ENCODE measurements around the gene CCDC152.

CCDC152 gene

GRCh38 chr5:42813533-42813932 lies 56.9 kb downstream of the CCDC152 start:
- TF ChIP-seq TCF12 (IDR thresholded peaks at IDR 0.05; ENCODE audit: low read depth): peak; percentile 45; the same call in 1 of the 2 replicates
- TF ChIP-seq TEAD4 (IDR thresholded peaks at IDR 0.05): peak; percentile 61
- TF ChIP-seq TAF1 (IDR thresholded peaks at IDR 0.05; ENCODE audit: low read depth): no peak
- no peak for TF ChIP-seq RAD21 (IDR thresholded peaks at IDR 0.05; ENCODE audit: low read depth)

GRCh38 chr5:42819745-42820144 lies 63.1 kb downstream of the CCDC152 start:
- TF ChIP-seq EGR1 (IDR thresholded peaks at IDR 0.05): no peak
- TF ChIP-seq TCF12 (IDR thresholded peaks at IDR 0.05; ENCODE audit: low read depth): no peak
- TF ChIP-seq RAD21 (IDR thresholded peaks at IDR 0.05; ENCODE audit: low read depth): no peak
- no peak for TF ChIP-seq USF1 (IDR thresholded peaks at IDR 0.05)
- no peak for TF ChIP-seq FOXM1 (IDR thresholded peaks at IDR 0.05; ENCODE audit: borderline replicate concordance, low read depth)
- TF ChIP-seq TEAD4 (IDR thresholded peaks at IDR 0.05): no peak
- TF ChIP-seq NFIC (IDR thresholded peaks at IDR 0.05): no peak
- no peak for TF ChIP-seq MAX (IDR thresholded peaks at IDR 0.05)

- no peak for TF ChIP-seq EGR1 (IDR thresholded peaks at IDR 0.05)
- no peak for TF ChIP-seq REST (IDR thresholded peaks at IDR 0.05; ENCODE audit: low read depth)
- no peak for TF ChIP-seq TEAD4 (IDR thresholded peaks at IDR 0.05)
- TF ChIP-seq USF1 (IDR thresholded peaks at IDR 0.05): no peak
- TF ChIP-seq TCF12 (IDR thresholded peaks at IDR 0.05; ENCODE audit: low read depth): no peak
- TF ChIP-seq CREB1 (IDR thresholded peaks at IDR 0.05; ENCODE audit: low read depth): no peak
- no peak for TF ChIP-seq NFIC (IDR thresholded peaks at IDR 0.05)
- TF ChIP-seq ZBTB7A (IDR thresholded peaks at IDR 0.05; ENCODE audit: low read depth): no peak
- no peak for TF ChIP-seq MAX (IDR thresholded peaks at IDR 0.05)
- TF ChIP-seq RAD21 (IDR thresholded peaks at IDR 0.05; ENCODE audit: low read depth): no peak
- TF ChIP-seq YY1 (IDR thresholded peaks at IDR 0.05; ENCODE audit: low read depth): no peak
- TF ChIP-seq EP300 (IDR thresholded peaks at IDR 0.05; ENCODE audit: borderline replicate concordance): no peak
- no peak for TF ChIP-seq CEBPB (IDR thresholded peaks at IDR 0.05)
- no peak for TF ChIP-seq TAF1 (IDR thresholded peaks at IDR 0.05; ENCODE audit: low read depth)
- TF ChIP-seq FOXM1 (IDR thresholded peaks at IDR 0.05; ENCODE audit: borderline replicate concordance, low read depth): no peak
Observed at GRCh38 chr5:42822548-42822947, 65.9 kb downstream of the CCDC152 start.

- TF ChIP-seq TCF12 (IDR thresholded peaks at IDR 0.05; ENCODE audit: low read depth): no peak
- no peak for TF ChIP-seq EGR1 (IDR thresholded peaks at IDR 0.05)
- TF ChIP-seq FOXM1 (IDR thresholded peaks at IDR 0.05; ENCODE audit: borderline replicate concordance, low read depth): no peak
- no peak for TF ChIP-seq CEBPB (IDR thresholded peaks at IDR 0.05)
- no peak for TF ChIP-seq EP300 (IDR thresholded peaks at IDR 0.05; ENCODE audit: borderline replicate concordance)
- no peak for TF ChIP-seq USF1 (IDR thresholded peaks at IDR 0.05)
- no peak for TF ChIP-seq NFIC (IDR thresholded peaks at IDR 0.05)
- TF ChIP-seq MAX (IDR thresholded peaks at IDR 0.05): no peak
- no peak for TF ChIP-seq YY1 (IDR thresholded peaks at IDR 0.05; ENCODE audit: low read depth)
- TF ChIP-seq CREB1 (IDR thresholded peaks at IDR 0.05; ENCODE audit: low read depth): no peak
Observed at GRCh38 chr5:42824347-42824976, 67.8 kb downstream of the CCDC152 start.

- TF ChIP-seq REST (IDR thresholded peaks at IDR 0.05; ENCODE audit: low read depth) (no peak), USF1 (IDR thresholded peaks at IDR 0.05) (no peak), RAD21 (IDR thresholded peaks at IDR 0.05; ENCODE audit: low read depth) (no peak)
Observed at GRCh38 chr5:42825422-42826148, 69.0 kb downstream of the CCDC152 start.

Data from Ishikawa (cell line).